PFSK-1 (cell line): ENCODE results near the gene PLA2G4D.

Experiments
- FOXP2 ChIP-seq: optimal IDR thresholded peaks from 2 replicates; pipeline ENCODE3; 2011; ENCODE audit warnings: borderline replicate concordance, control low read depth, inconsistent platforms; ENCODE audit not compliant: insufficient read depth; ENCODE audit errors: extremely low read length, extremely low read depth
- POLR2AphosphoS5 ChIP-seq: IDR thresholded peaks from 2 replicates; pipeline ENCODE4 v1.6.1; 2012; ENCODE audit warnings: low read depth, mild to moderate bottlenecking, control low read depth, low read length, moderate library complexity
- REST ChIP-seq, 2 experiments: IDR thresholded peaks; 2 replicates each; pipeline versions ENCODE4 v1.6.1 to v1.8.0; 2011 to 2012; ENCODE audit warnings: low read depth in 2 of 2, low read length in 2 of 2, control low read depth in 1 of 2, inconsistent platforms in 1 of 2, mild to moderate bottlenecking in 1 of 2, moderate library complexity in 1 of 2; ENCODE audit not compliant: insufficient read depth in 1 of 2
- TAF1 ChIP-seq: IDR thresholded peaks from 2 replicates; pipeline ENCODE4 v1.6.1; 2012; ENCODE audit warnings: low read length, control low read depth, borderline replicate concordance; ENCODE audit not compliant: insufficient read depth

DNA sequence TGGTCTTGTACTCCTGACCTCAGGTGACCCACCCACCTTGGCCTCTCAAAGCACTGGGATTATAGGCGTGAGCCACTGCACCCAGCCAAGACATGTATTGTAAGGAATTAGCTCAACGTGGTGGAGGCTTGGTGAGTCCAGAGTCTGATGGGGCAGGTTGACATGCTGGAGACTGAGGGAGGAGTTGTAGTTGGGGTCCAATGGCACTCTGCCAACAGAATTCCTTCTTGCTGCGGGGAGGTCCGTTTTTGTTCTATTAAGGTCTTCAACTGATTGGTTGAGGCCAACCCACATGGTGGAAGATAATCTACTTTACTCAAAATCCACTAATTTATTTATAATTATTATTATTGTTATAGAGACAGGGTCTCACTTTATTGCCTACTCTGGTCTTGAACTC lies 30.1 kb downstream of the PLA2G4D start:
- no peak for TF ChIP-seq TAF1
- no peak for TF ChIP-seq POLR2AphosphoS5
- TF ChIP-seq REST (IDR thresholded peaks at IDR 0.05; ENCODE audit: insufficient read depth in 1 of 2, low read depth in 2 of 2, low read length in 2 of 2): no peak
- no peak for TF ChIP-seq FOXP2
